ENCODE data around the gene VWA5B1. TPM values are rescaled to one million over a fixed set of nuclear protein-coding genes. Genes with fewer than 3 reads are reported as not detected.

VWA5B1 gene
- total and polyA plus RNA-seq, 10 donors: 0.28 TPM; not detected in 9

- WGBS, 5 donors: 69 to 93% (median 85%) methylated on average over 6 of the region's 6 CpGs
- Histone ChIP-seq H3K4me3 (no peak overlapping the region), H3K27me3 (replicated peaks in 1 of 7) (peaks cover 0 to 16% (median 0%) of the 10 kb centered on the region in 7 donors), H3K9me3 (peaks cover 0 to 7% (median 0%) of the 10 kb centered on the region in 8 donors), H3K4me1 (no peaks in the 10 kb centered on the region), H3K27ac (no peak overlapping the region), H3K36me3 (no peaks in the 10 kb centered on the region)
- DNase-seq: no peak
- intact Hi-C loops (cut with DNase I; ENCODE audit: low total_unique reads): no loop called here
- no peak for TF ChIP-seq POLR2AphosphoS5 (IDR thresholded peaks at IDR 0.05)
- no peak for TF ChIP-seq POLR2A (IDR thresholded peaks at IDR 0.05)
- no peak for TF ChIP-seq CTCF (IDR thresholded peaks at IDR 0.05 in 8 of 11, conservative IDR thresholded peaks at IDR 0.05 in 3 of 11)
These were observed 9.8 kb upstream of the VWA5B1 start for GRCh38 chr1:20280906-20281305.

- 57 to 68% (median 63%) methylated on average over 2 of the region's 2 CpGs for WGBS, 5 donors
- intact Hi-C loops (cut with DNase I; ENCODE audit: low total_unique reads): no loop called here
- TF ChIP-seq CTCF (IDR thresholded peaks at IDR 0.05 in 8 of 11, conservative IDR thresholded peaks at IDR 0.05 in 3 of 11) (no peak), POLR2A (IDR thresholded peaks at IDR 0.05) (no peak), POLR2AphosphoS5 (IDR thresholded peaks at IDR 0.05) (no peak)
- H3K27ac ChIP-seq: no peak overlapping the region
- no peak for DNase-seq
- peaks cover 0 to 25% (median 0%) of the 10 kb centered on the region in 7 donors for H3K27me3 ChIP-seq (replicated peaks in 1 of 7)
- peaks cover 0 to 7% (median 0%) of the 10 kb centered on the region in 8 donors for H3K9me3 ChIP-seq
- H3K4me1 ChIP-seq: no peaks in the 10 kb centered on the region
- no peak overlapping the region for H3K4me3 ChIP-seq
- no peaks in the 10 kb centered on the region for H3K36me3 ChIP-seq
These were observed 8.9 kb upstream of the VWA5B1 start for GRCh38 chr1:20281801-20282200.

- H3K4me1 ChIP-seq: no peaks in the 10 kb centered on the region
- intact Hi-C loops (cut with DNase I; ENCODE audit: low total_unique reads): no loop called here
- no peak overlapping the region for H3K27ac ChIP-seq
- no peak for DNase-seq
- H3K4me3 ChIP-seq: no peak overlapping the region
- WGBS, 5 donors: 57 to 73% (median 64%) methylated on average over 4 to 5 of the region's 5 CpGs
- peaks cover 0 to 30% (median 0%) of the 10 kb centered on the region in 7 donors for H3K27me3 ChIP-seq (replicated peaks in 1 of 7)
- H3K36me3 ChIP-seq: no peaks in the 10 kb centered on the region
- peaks cover 0 to 7% (median 0%) of the 10 kb centered on the region in 8 donors for H3K9me3 ChIP-seq
- TF ChIP-seq POLR2AphosphoS5 (IDR thresholded peaks at IDR 0.05) (no peak), POLR2A (IDR thresholded peaks at IDR 0.05) (no peak), CTCF (IDR thresholded peaks at IDR 0.05 in 8 of 11, conservative IDR thresholded peaks at IDR 0.05 in 3 of 11) (no peak)
These were observed 8.1 kb upstream of the VWA5B1 start for GRCh38 chr1:20282533-20282932.

- peaks cover 0 to 7% (median 0%) of the 10 kb centered on the region in 8 donors for H3K9me3 ChIP-seq
- no peaks in the 10 kb centered on the region for H3K36me3 ChIP-seq
- WGBS, 5 donors: 34 to 92% (median 61%) methylated on average over 1 to 2 of the region's 2 CpGs
- H3K4me3 ChIP-seq: no peak overlapping the region
- TF ChIP-seq POLR2A (IDR thresholded peaks at IDR 0.05): no peak
- TF ChIP-seq CTCF (IDR thresholded peaks at IDR 0.05 in 8 of 11, conservative IDR thresholded peaks at IDR 0.05 in 3 of 11): no peak
- TF ChIP-seq POLR2AphosphoS5 (IDR thresholded peaks at IDR 0.05): no peak
- H3K27ac ChIP-seq: no peak overlapping the region
- no peaks in the 10 kb centered on the region for H3K4me1 ChIP-seq
- no peak for DNase-seq
- intact Hi-C loops (cut with DNase I; ENCODE audit: low total_unique reads): no loop called here
- H3K27me3 ChIP-seq (replicated peaks in 1 of 7): peaks cover 0 to 46% (median 0%) of the 10 kb centered on the region in 7 donors
These were observed 6.6 kb upstream of the VWA5B1 start for GRCh38 chr1:20284046-20284445.

All from spleen (tissue), 11 donors.